Kidney tubule cell (primary cell): ENCODE results near the gene ANO2.
"Not testable (repeated sequence)": the region's sequence is repeated elsewhere in the genome, so short reads cannot be mapped to it uniquely, and the experiment has no call there.

Experiments used
- DNase-seq: peaks from one replicate; pipeline ENCODE4 v3.0.0-alpha.2; 2018; ENCODE audit warnings: low spot score

ANO2 gene

DNA sequence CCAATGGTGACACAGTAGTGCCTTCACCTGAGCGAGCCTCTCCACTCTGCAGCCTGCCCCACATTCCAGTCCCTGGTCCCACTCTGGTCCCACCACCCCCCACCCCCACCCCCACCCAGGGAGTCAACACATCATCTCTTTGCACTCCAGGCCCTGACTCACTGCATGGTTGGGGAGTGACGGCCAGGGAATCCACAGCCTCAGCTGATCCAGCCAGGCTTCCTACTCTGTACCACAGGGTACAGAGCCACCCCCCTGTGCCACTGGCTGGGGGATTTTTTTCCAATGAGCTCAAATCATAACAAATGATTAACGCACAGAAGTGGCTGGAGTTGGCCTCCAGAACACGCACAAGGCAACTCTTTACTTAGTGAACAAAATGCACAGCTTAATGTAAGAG, 279.4 kb downstream of the ANO2 start:
- DNase-seq: peak; percentile 94

- no peak for DNase-seq
These were observed 283.2 kb downstream of the ANO2 start for GRCh38 chr12:5661811-5662210.

DNA sequence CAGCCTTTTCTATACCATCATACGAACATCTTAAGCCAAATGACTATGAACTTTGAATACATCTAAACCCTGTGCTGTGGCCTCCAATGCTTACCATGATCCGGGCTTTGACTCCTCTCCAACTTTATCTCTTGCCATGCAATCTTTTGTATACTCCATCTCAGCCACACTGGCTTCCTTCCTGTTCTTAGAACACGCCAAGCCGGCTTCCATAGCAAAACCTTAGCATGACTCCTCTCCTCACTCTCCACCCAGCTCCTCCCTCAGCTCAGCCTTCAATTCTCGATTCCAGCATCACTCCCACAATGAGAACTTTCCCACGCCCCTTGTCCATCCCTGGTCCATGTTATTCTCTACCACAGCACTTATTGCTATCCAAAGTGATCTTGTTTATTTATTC, 284.8 kb downstream of the ANO2 start:
- no peak for DNase-seq

DNA sequence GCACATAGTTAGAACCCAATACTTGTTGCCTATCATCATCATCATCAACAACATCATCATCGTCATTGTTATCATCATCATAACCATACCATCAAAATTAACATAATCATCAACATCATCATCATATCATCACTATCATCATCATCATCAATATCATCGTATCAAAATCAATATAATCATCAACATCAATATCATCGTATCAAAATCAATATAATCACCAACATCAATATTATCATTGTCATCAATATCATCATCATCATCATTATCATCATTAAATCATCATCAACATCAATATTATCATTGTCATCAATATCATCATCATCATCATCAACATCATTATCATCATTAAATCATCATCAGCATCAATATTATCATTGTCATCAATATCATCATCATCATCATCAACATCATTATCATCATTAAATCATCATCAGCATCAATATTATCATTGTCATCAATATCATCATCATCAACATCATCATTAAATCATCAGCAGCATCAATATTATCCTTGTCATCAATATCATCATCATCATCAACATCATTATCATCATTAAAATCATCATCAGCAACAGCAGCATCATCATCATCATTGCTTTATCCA, 286.6 kb downstream of the ANO2 start:
- not testable (repeated sequence) for DNase-seq

GRCh38 chr12:5656836-5657235, 288.2 kb downstream of the ANO2 start:
- DNase-seq: no peak

DNA sequence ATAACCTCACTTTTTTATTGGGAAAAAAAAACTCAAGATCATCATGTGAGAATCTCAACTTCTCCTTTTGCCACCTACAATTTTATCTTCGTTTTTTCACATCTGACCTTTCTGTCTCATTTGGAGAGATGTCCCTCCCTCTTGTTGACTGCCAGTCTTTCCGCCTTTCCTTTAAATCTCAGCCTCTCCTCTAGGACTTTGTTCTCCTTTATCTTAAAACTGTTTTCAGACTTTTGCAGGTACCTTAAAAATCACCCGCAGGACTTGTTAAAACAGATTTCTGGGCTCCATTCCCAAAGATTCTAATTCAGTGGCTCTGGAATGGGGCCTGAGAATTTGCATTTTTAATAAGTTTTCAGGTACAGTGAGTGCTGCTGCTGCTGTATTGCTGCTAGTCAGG, 289.9 kb downstream of the ANO2 start:
- DNase-seq: no peak

GRCh38 chr12:5654019-5654418, 291.0 kb downstream of the ANO2 start:
- DNase-seq: no peak

DNA sequence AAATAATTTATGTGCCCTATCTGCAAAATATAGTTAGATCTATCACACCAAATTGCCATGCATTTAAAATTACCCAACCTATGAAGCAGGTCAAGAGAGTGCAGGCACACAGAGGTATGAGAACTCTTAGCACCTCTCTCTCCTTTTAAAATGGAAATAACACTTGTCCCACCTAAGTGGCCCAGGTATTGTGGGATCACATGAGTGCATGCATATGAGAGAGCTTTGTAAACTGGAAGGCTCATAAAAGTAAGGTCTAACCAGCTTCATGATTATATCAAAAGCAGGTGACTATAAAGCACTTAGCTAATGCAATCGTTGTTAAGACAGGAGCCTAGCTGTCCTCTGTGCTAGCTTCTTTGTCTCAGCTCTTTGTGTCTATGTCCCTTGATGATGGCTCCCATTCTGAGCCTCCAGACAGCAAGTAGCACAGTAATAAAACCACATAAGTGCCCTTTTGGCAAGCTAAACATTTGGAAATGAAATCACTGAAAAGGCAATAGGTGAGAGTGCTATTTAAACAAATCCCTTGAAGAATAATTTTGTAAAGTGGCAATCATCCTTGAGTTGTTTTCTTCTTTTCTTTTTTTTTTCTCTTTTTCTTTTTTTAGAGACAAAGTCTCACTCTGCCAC, 294.1 kb downstream of the ANO2 start:
- no peak for DNase-seq

DNA sequence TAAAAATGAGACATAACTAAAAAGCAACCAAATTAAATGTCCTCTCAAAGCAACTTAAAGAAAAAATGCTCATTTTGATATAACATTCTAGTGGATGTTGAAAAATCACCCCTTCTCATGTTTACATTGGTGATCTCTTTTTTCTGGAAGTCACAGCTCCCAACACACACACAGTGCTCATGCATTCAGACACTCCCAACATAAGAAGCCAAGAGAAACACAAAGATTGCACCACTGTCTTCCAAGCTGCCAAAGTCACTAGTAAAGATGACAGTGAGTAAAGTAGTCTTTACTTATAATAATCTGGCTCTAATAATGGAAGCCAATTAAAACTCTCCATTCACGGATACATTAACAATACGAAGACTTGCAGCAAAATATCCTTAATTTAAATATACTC, 294.8 kb downstream of the ANO2 start:
- DNase-seq: no peak

GRCh38 chr12:5648692-5649359, 296.2 kb downstream of the ANO2 start:
- peak; percentile 51 for DNase-seq

GRCh38 chr12:5643266-5643665, 301.8 kb downstream of the ANO2 start:
- DNase-seq: no peak

- DNase-seq: no peak
These were observed 307.4 kb downstream of the ANO2 start for GRCh38 chr12:5637698-5638097.

GRCh38 chr12:5636907-5637306, 308.2 kb downstream of the ANO2 start:
- DNase-seq: no peak

- DNase-seq: no peak
These were observed 312.0 kb downstream of the ANO2 start for GRCh38 chr12:5633106-5633505.

GRCh38 chr12:5632453-5632852, 312.6 kb downstream of the ANO2 start:
- DNase-seq: no peak

GRCh38 chr12:5631497-5631896, 313.6 kb downstream of the ANO2 start:
- no peak for DNase-seq

DNA sequence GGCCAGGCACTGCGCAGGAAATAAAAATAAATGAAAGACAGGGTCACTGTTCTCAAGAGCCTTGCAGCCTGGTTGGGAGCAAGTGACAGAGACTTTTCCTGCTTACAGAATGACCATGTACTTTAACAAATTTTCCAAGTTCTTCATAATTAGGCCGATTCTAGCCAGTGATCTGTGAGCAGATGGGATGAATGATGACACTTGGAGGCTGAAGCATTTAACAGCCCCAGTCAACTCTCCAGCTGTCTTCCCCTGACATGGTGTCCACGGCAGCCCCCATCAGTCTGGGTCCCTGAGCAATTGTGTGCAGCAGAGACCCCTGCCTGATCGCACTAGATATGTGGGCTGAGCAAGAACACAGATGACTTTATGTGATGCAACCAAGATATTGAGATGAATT, 314.3 kb downstream of the ANO2 start:
- no peak for DNase-seq

GRCh38 chr12:5628501-5628900, 316.6 kb downstream of the ANO2 start:
- no peak for DNase-seq

GRCh38 chr12:5627053-5627630, 317.9 kb downstream of the ANO2 start:
- no peak for DNase-seq

DNA sequence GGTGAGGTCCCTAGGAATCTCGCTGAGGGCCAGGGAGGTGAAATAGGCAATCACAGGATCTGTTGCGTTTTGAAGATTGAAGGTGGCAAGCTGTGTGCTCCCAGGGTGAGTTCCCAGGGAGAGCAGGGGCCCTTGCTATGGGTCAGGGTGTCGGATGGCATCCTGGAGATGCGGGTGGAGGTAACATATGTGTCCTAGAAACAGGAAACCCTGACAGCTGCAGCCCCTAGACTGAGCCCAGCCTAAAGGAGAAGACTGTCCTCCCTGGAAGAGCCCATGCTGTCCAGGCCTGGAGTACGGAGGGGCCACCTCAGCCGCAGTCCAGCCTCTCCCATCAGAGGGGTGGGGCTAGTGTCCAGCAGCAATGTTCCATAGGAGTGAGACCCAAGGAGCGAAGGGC, 318.9 kb downstream of the ANO2 start:
- no peak for DNase-seq

DNA sequence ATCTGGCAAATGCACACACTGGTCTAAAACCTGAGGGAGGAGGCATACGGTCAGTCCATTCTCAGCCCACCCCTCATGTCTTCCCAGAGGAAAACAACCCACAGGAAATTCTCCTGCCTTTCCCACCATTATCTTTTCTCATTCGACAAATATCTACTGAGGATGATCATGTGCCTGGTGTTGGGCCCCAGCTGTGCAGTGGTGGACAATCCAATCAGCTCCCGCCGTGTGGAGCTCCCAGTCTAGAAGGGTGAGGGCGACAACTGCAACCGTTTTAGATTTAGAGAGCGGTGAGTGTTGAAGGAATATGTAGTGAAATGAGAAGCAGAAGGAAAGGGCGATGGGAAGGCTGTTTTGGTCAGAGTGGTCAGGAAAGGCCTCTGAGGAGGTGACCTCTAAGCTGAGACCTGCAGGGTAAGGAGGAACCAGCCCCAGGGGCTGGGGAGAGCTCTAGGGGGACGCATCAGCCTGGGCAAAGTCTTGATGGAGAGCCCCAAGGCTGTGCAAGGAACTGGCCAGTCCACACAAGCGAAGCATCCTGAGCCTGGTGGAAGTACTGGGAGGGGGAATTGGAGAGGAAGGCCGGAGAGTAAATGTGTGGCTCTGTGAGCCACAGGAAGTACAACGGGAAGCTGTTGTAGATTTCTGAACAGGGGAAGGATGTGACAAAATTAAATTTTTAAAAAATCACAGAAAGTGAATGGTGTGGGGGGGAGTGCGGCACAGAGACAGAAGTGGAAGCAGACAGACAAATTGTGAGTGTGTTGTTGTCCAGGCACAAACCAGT, 320.4 kb downstream of the ANO2 start:
- DNase-seq: no peak

DNA sequence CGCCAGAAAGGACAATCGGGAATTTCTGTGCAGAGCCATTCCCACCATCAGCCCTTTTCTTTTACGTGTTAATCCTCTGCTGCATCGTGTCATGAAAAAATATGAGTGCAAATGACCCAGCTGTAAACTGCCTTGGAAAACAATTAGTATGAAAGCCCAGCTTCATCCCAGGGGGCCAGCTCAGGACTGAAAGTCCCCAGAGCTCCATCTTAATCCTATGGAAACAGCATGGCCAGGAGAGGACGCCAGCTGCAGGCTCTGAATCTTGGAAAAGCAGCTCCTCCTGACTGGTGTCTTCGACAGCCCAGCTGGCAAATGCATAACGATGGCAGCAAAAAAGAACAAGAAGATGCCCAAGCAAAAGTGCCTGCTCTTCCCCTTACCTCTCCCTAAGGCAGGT, 321.6 kb downstream of the ANO2 start:
- DNase-seq: no peak

GRCh38 chr12:5622280-5622679, 322.8 kb downstream of the ANO2 start:
- no peak for DNase-seq
